GM10266 (cell line): ENCODE data around the gene RNASE13.
"Not testable (repeated sequence)": the region's sequence is repeated elsewhere in the genome, so short reads cannot be mapped to it uniquely, and the experiment has no call there.

Source experiments
- DNase-seq: peaks from one replicate; pipeline ENCODE4 v3.0.0; 2012; ENCODE audit errors: extremely low spot score
- TF ChIP-seq, protein P1 (sequence below): IDR thresholded peaks from 2 replicates; pipeline ENCODE4 v1.5.1; 2012; ENCODE audit warnings: mild to moderate bottlenecking, low read depth; ENCODE audit not compliant: control insufficient read depth, insufficient read depth; ENCODE audit errors: missing control alignments

Gene RNASE13

DNA sequence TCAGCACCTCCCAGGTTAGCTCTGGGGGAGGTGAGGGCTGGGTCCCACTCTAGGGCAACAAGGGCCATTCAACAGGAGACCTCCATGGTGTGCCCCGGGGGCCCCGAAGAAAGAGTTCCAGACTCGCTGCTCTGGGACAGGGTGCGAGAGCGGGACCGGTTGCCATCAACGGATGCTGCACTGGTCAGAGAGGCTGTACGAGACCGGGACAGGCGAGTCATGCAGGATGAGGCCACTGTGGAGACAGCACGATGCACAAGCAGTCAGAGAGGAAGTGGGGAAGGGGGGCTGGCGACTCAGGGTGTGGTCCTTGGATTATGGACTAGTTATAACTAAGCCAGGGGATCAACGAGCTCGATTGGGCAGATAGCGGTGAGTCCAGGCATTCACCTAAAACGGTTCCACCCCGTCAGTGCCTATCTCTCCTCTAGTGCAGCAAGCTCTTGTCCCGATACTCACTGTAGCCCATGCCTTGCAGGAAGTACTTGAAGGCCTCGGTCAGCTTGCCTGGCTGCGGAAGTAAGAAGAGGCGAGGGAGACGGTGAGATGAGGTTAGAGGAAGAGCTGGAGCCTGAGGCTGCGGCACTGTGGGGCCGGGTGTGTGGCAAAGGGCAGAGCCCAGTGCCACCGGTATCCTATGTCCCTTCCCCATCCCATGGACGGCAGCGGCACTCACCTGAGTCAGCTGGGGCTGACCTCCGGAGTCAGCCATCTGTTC lies 16.9 kb downstream of the RNASE13 start:
- no peak for DNase-seq
- TF ChIP-seq, protein P1, sequence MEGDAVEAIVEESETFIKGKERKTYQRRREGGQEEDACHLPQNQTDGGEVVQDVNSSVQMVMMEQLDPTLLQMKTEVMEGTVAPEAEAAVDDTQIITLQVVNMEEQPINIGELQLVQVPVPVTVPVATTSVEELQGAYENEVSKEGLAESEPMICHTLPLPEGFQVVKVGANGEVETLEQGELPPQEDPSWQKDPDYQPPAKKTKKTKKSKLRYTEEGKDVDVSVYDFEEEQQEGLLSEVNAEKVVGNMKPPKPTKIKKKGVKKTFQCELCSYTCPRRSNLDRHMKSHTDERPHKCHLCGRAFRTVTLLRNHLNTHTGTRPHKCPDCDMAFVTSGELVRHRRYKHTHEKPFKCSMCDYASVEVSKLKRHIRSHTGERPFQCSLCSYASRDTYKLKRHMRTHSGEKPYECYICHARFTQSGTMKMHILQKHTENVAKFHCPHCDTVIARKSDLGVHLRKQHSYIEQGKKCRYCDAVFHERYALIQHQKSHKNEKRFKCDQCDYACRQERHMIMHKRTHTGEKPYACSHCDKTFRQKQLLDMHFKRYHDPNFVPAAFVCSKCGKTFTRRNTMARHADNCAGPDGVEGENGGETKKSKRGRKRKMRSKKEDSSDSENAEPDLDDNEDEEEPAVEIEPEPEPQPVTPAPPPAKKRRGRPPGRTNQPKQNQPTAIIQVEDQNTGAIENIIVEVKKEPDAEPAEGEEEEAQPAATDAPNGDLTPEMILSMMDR, result no peak

DNA sequence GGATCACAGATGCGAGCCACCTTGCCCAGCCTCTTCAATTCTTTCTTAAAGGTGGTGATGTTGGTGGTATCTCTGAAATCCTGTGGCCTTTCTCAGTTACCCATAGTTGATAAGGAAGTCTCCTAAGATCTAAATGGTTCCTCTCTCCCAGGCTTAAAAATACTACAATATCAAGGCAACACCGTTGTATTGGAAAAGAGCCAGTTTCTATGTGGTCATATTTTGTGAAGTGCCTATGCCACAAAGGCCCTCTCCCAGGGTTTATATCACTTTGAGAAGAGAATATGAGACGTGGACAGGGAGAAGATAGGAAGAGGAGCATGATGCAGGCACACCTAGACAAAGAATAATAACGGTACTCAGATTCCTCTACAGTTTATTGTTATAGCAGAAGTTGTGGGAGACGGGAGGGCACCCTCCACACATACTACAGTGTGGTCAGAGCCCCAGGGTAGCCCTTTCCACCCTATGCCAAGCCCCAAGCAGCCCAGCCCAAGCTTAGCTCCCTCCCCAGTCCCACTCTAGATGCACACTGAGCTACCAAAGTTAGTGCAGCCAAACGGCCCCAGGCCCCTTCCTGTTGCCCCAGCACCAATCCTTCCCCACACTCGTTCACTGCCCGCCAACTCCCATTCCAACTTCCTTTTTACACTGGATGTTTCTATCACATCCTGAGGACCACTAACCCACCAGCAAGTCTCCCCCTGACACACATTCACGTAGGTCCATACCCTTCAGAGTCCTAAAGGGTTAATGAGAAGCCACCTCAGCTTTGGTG lies 18.0 kb downstream of the RNASE13 start:
- DNase-seq, result no peak
- TF ChIP-seq, protein P1, result no peak

DNA sequence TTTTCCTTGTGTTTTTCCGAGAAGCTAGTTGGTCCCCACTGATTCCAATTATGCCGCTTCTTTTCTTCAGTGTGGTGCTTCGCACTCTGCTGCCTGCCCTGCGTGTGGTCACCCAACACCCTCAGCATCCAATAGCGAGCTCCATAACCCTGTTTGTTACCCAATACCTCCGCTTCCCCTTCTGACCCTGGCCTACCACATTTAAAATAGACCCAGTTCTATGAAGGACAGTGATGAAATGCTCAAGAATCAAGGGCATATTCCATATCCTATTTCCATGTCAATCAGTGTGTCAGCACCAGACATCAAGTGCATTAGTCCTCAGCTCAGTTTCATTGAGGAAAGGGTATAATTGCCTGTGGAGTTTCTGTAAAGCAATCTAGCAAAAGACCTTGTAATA lies 19.3 kb downstream of the RNASE13 start:
- no peak for DNase-seq
- TF ChIP-seq, protein P1, result no peak

GRCh38 chr14:21014761-21015190 lies 19.8 kb downstream of the RNASE13 start:
- DNase-seq, result peak; percentile 68
- TF ChIP-seq, protein P1, result peak; percentile 78

DNA sequence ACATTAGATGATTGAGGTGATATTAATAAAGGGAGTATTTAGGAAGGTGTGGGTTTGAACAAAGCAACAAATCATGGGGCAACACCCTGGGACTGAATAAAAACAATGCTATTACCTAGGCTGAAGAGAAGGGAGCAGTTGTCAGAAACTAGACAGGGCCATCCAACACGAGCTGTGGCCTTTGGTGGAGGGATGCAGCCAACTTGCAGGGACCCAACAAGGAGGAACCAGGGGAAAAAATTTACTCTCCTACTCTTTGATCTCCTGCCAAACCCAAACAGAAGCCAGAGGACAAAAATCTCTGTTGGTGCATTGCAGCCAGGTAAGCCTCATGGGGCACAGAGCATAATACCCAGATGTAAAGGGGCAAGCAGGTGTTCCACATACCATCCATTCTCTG lies 23.5 kb downstream of the RNASE13 start:
- no peak for DNase-seq
- TF ChIP-seq, protein P1, result no peak

GRCh38 chr14:21009721-21010120 lies 24.9 kb downstream of the RNASE13 start:
- not testable (repeated sequence) for DNase-seq

GRCh38 chr14:21003788-21004346 lies 30.7 kb downstream of the RNASE13 start:
- no peak for DNase-seq
- TF ChIP-seq, protein P1, result no peak
